HEK293 (cell line): Measurements from ENCODE around the gene GALNTL6.

Experiments used
- ATF2 ChIP-seq: fragments of 450-650 bp; formaldehyde crosslinking; IDR thresholded peaks from 2 replicates; pipeline ENCODE4 v1.5.1; 2016; ENCODE audit warnings: missing biosample characterization, missing genetic modification characterization, low read depth
- OVOL3 ChIP-seq: fragments of 450-650 bp; formaldehyde crosslinking; IDR thresholded peaks from 2 replicates; pipeline ENCODE4 v1.5.1; 2016; ENCODE audit warnings: missing biosample characterization, missing genetic modification characterization
- PBX3 ChIP-seq: sonication (generic); formaldehyde crosslinking; IDR thresholded peaks from 2 replicates; pipeline ENCODE4 v1.8.1; 2022; ENCODE audit warnings: mild to moderate bottlenecking, moderate library complexity, missing genetic modification reagents
- SALL2 ChIP-seq: fragments of 450-650 bp; formaldehyde crosslinking; IDR thresholded peaks from 2 replicates; pipeline ENCODE4 v1.5.0; 2017; ENCODE audit warnings: missing biosample characterization, mild to moderate bottlenecking, missing genetic modification characterization, borderline replicate concordance
- ZBTB20 ChIP-seq: fragments of 450-650 bp; formaldehyde crosslinking; IDR thresholded peaks from 2 replicates; pipeline ENCODE4 v1.5.1; 2016; ENCODE audit warnings: missing biosample characterization, missing genetic modification characterization
- ZSCAN30 ChIP-seq: fragments of 450-650 bp; IDR thresholded peaks from 2 replicates; pipeline ENCODE4 v1.5.1; 2018; ENCODE audit warnings: missing biosample characterization, mild to moderate bottlenecking, missing genetic modification characterization, moderate library complexity
- TF ChIP-seq, protein P1 (sequence below): fragments of 450-650 bp; formaldehyde crosslinking; IDR thresholded peaks from 2 replicates; pipeline ENCODE4 v1.5.1; 2016; ENCODE audit warnings: missing biosample characterization, missing genetic modification characterization
- TF ChIP-seq, protein P2 (sequence below): fragments of 450-650 bp; formaldehyde crosslinking; IDR thresholded peaks from 2 replicates; pipeline ENCODE4 v1.5.1; 2016; ENCODE audit warnings: missing biosample characterization, missing genetic modification characterization
- TF ChIP-seq, protein P3 (sequence below): fragments of 450-650 bp; formaldehyde crosslinking; IDR thresholded peaks from 2 replicates; pipeline ENCODE4 v1.5.1; 2017; ENCODE audit warnings: missing biosample characterization, missing genetic modification characterization
- TF ChIP-seq, protein P4 (sequence below): fragments of 450-650 bp; formaldehyde crosslinking; IDR thresholded peaks from 2 replicates; pipeline ENCODE4 v1.5.1; 2017; ENCODE audit warnings: missing biosample characterization, missing genetic modification characterization

GRCh38 chr4:172018358-172018757, 205.2 kb downstream of the GALNTL6 start:
- TF ChIP-seq, protein P1, sequence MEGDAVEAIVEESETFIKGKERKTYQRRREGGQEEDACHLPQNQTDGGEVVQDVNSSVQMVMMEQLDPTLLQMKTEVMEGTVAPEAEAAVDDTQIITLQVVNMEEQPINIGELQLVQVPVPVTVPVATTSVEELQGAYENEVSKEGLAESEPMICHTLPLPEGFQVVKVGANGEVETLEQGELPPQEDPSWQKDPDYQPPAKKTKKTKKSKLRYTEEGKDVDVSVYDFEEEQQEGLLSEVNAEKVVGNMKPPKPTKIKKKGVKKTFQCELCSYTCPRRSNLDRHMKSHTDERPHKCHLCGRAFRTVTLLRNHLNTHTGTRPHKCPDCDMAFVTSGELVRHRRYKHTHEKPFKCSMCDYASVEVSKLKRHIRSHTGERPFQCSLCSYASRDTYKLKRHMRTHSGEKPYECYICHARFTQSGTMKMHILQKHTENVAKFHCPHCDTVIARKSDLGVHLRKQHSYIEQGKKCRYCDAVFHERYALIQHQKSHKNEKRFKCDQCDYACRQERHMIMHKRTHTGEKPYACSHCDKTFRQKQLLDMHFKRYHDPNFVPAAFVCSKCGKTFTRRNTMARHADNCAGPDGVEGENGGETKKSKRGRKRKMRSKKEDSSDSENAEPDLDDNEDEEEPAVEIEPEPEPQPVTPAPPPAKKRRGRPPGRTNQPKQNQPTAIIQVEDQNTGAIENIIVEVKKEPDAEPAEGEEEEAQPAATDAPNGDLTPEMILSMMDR (tag by site-specific recombination), result no peak
- TF ChIP-seq OVOL3 (tag by site-specific recombination), result no peak
- TF ChIP-seq PBX3, result no peak
- TF ChIP-seq, protein P2, sequence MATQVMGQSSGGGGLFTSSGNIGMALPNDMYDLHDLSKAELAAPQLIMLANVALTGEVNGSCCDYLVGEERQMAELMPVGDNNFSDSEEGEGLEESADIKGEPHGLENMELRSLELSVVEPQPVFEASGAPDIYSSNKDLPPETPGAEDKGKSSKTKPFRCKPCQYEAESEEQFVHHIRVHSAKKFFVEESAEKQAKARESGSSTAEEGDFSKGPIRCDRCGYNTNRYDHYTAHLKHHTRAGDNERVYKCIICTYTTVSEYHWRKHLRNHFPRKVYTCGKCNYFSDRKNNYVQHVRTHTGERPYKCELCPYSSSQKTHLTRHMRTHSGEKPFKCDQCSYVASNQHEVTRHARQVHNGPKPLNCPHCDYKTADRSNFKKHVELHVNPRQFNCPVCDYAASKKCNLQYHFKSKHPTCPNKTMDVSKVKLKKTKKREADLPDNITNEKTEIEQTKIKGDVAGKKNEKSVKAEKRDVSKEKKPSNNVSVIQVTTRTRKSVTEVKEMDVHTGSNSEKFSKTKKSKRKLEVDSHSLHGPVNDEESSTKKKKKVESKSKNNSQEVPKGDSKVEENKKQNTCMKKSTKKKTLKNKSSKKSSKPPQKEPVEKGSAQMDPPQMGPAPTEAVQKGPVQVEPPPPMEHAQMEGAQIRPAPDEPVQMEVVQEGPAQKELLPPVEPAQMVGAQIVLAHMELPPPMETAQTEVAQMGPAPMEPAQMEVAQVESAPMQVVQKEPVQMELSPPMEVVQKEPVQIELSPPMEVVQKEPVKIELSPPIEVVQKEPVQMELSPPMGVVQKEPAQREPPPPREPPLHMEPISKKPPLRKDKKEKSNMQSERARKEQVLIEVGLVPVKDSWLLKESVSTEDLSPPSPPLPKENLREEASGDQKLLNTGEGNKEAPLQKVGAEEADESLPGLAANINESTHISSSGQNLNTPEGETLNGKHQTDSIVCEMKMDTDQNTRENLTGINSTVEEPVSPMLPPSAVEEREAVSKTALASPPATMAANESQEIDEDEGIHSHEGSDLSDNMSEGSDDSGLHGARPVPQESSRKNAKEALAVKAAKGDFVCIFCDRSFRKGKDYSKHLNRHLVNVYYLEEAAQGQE, result no peak
- TF ChIP-seq, protein P3, sequence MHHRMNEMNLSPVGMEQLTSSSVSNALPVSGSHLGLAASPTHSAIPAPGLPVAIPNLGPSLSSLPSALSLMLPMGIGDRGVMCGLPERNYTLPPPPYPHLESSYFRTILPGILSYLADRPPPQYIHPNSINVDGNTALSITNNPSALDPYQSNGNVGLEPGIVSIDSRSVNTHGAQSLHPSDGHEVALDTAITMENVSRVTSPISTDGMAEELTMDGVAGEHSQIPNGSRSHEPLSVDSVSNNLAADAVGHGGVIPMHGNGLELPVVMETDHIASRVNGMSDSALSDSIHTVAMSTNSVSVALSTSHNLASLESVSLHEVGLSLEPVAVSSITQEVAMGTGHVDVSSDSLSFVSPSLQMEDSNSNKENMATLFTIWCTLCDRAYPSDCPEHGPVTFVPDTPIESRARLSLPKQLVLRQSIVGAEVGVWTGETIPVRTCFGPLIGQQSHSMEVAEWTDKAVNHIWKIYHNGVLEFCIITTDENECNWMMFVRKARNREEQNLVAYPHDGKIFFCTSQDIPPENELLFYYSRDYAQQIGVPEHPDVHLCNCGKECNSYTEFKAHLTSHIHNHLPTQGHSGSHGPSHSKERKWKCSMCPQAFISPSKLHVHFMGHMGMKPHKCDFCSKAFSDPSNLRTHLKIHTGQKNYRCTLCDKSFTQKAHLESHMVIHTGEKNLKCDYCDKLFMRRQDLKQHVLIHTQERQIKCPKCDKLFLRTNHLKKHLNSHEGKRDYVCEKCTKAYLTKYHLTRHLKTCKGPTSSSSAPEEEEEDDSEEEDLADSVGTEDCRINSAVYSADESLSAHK (tag by site-specific recombination), result no peak
- no peak for TF ChIP-seq SALL2 (tag by site-specific recombination)
- TF ChIP-seq ATF2 (tag by site-specific recombination), result no peak
- no peak for TF ChIP-seq ZBTB20 (tag by site-specific recombination)
- no peak for TF ChIP-seq ZSCAN30 (tag by site-specific recombination)
- TF ChIP-seq, protein P4, sequence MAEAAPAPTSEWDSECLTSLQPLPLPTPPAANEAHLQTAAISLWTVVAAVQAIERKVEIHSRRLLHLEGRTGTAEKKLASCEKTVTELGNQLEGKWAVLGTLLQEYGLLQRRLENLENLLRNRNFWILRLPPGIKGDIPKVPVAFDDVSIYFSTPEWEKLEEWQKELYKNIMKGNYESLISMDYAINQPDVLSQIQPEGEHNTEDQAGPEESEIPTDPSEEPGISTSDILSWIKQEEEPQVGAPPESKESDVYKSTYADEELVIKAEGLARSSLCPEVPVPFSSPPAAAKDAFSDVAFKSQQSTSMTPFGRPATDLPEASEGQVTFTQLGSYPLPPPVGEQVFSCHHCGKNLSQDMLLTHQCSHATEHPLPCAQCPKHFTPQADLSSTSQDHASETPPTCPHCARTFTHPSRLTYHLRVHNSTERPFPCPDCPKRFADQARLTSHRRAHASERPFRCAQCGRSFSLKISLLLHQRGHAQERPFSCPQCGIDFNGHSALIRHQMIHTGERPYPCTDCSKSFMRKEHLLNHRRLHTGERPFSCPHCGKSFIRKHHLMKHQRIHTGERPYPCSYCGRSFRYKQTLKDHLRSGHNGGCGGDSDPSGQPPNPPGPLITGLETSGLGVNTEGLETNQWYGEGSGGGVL, result no peak
